Measurements from ENCODE around the gene LRRC4C. TPM values are rescaled to one million over a fixed set of nuclear protein-coding genes. Genes with fewer than 3 reads are reported as not detected.
"Not testable (repeated sequence)": the region's sequence is repeated elsewhere in the genome, so short reads cannot be mapped to it uniquely, and the experiment has no call there.

LRRC4C gene
- total RNA-seq, 1 donor from 2014 or later: 1.5 TPM

DNA sequence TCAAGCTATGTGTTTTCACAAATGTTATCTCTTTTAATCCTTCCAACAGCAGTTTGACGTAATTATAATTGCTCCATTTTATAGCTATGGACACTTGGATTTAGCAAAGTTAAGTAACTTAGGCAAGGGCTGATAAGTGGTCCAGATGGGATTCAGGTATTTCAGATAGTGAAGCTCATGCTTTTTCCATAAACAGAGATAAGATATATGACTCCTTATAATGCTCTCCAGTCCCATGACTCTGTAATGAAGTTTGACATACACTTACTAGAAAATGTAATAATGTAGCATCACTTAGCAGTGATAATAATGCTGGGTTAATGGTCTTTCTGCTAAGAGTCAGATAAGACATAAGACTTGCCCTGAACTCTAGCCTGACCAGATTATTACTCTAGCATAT is 892.1 kb downstream of the LRRC4C start:
- no peak overlapping the region for H3K4me3 ChIP-seq (ENCODE audit: low read depth, low read length)
- no peaks in the 10 kb centered on the region for H3K27me3 ChIP-seq (ENCODE audit: control insufficient read depth, insufficient read depth, low read length)
- TF ChIP-seq, protein P1, sequence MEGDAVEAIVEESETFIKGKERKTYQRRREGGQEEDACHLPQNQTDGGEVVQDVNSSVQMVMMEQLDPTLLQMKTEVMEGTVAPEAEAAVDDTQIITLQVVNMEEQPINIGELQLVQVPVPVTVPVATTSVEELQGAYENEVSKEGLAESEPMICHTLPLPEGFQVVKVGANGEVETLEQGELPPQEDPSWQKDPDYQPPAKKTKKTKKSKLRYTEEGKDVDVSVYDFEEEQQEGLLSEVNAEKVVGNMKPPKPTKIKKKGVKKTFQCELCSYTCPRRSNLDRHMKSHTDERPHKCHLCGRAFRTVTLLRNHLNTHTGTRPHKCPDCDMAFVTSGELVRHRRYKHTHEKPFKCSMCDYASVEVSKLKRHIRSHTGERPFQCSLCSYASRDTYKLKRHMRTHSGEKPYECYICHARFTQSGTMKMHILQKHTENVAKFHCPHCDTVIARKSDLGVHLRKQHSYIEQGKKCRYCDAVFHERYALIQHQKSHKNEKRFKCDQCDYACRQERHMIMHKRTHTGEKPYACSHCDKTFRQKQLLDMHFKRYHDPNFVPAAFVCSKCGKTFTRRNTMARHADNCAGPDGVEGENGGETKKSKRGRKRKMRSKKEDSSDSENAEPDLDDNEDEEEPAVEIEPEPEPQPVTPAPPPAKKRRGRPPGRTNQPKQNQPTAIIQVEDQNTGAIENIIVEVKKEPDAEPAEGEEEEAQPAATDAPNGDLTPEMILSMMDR (IDR thresholded peaks at IDR 0.05; ENCODE audit: insufficient read depth, low read length, poor library complexity, severe bottlenecking): no peak
- no peaks in the 10 kb centered on the region for H3K36me3 ChIP-seq (ENCODE audit: control insufficient read depth, insufficient read depth, low read length)
- DNase-seq (ENCODE audit: low read depth): no peak

DNA sequence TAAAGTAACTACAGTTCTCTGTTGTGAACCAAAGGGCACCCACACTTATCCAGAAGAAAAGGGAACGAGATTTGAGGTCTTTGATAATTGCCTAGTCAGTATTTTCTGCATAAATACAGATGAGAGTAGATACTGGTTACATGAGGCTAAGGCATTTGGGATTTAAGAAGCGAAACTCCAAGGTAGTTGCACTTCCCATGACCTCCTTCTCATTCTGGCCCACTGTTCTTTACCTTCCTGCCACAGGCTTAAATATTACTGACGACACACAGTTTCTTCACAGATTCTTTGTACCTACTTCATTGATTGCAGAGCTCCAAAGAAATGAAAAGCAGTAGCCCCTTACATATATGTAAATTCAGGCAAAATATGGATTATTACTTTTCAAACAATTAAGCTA is 915.3 kb downstream of the LRRC4C start:
- TF ChIP-seq, protein P1 (IDR thresholded peaks at IDR 0.05; ENCODE audit: insufficient read depth, low read length, poor library complexity, severe bottlenecking): no peak
- DNase-seq (ENCODE audit: low read depth): no peak
- Histone ChIP-seq H3K36me3 (ENCODE audit: control insufficient read depth, insufficient read depth, low read length) (no peaks in the 10 kb centered on the region), H3K27me3 (ENCODE audit: control insufficient read depth, insufficient read depth, low read length) (no peaks in the 10 kb centered on the region), H3K4me3 (ENCODE audit: low read depth, low read length) (no peak overlapping the region)

DNA sequence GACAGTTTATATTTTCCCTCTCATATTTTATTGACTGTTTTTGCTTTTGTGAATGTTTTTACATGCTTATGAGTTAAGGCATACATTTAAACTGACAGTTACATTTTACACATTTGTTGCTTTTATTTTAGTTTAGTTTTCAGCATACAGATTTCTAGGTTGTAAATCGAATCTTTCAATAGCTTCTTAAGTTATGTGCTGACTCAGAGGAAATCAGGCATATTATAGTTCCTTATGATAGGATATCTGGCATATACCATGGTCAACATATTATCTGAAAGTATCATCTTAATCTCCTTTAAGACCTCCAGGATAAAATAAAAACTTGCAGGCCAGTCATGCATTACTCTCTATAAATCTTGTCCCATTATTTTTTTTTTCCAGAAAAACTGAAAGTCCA is 916.6 kb downstream of the LRRC4C start:
- no peaks in the 10 kb centered on the region for H3K27me3 ChIP-seq (ENCODE audit: control insufficient read depth, insufficient read depth, low read length)
- TF ChIP-seq, protein P1 (IDR thresholded peaks at IDR 0.05; ENCODE audit: insufficient read depth, low read length, poor library complexity, severe bottlenecking): no peak
- no peak overlapping the region for H3K4me3 ChIP-seq (ENCODE audit: low read depth, low read length)
- no peak for DNase-seq (ENCODE audit: low read depth)
- H3K36me3 ChIP-seq (ENCODE audit: control insufficient read depth, insufficient read depth, low read length): no peaks in the 10 kb centered on the region

DNA sequence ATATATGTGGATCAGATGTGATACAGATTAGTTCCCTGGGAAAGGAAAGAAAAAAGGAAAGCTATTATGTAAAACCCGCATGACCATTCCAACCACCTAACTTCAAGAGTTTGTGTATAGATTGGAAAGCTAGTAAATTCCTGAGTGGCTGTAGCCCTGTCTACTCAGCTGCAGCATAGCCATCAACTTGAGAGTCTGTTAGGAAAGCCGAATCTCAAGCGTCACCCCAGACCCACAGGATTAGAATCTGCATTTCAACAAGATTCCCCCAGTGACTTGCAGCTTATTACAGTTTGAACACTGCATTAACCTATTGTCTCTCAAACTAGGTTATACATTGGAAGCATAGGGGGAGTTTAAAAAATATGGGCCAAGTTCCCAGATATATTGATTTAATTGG is 921.7 kb downstream of the LRRC4C start:
- Histone ChIP-seq H3K4me3 (ENCODE audit: low read depth, low read length) (no peak overlapping the region), H3K27me3 (ENCODE audit: control insufficient read depth, insufficient read depth, low read length) (no peaks in the 10 kb centered on the region), H3K36me3 (ENCODE audit: control insufficient read depth, insufficient read depth, low read length) (no peaks in the 10 kb centered on the region)
- TF ChIP-seq, protein P1 (IDR thresholded peaks at IDR 0.05; ENCODE audit: insufficient read depth, low read length, poor library complexity, severe bottlenecking): no peak
- no peak for DNase-seq (ENCODE audit: low read depth)

DNA sequence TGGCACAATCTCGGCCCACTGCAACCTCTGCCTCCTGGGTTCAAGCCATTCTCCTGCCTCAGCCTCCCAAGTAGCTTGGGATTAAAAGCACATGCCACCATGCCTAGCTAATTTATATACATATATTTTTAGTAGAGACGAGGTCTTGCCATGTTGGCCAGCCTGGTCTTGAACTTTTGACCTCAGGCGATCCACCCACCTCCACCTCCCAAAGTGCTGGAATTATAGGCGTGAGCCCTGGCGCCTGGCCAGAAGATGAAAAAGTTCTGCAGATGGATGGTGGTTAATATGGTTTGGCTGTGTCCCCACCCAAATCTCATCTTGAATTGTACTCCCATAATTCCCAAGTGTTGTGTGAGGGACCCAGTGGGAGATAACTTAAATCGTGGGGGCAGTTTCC is 937.4 kb downstream of the LRRC4C start:
- H3K27me3 ChIP-seq (ENCODE audit: control insufficient read depth, insufficient read depth, low read length); H3K4me3 ChIP-seq (ENCODE audit: low read depth, low read length); DNase-seq (ENCODE audit: low read depth); H3K36me3 ChIP-seq (ENCODE audit: control insufficient read depth, insufficient read depth, low read length): not testable (repeated sequence)

DNA sequence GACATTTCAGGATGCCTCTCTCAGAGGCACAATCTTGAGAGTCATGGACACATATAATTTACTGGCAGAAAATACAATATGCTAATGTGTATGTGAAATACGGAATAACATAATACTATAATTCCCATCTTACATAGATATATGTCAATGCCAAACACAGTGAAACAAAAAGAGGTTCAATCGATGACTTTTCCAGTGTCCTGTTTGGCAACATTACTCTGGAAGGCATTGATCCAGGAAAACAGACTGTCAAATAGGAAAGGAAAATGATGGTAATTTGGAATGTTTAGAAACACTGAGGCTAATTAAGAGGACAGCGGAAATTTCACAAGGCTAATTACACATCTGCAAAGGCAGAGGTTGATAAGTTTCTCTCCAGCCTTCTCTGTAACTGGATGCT is 942.3 kb downstream of the LRRC4C start:
- TF ChIP-seq, protein P1 (IDR thresholded peaks at IDR 0.05; ENCODE audit: insufficient read depth, low read length, poor library complexity, severe bottlenecking): no peak
- Histone ChIP-seq H3K4me3 (ENCODE audit: low read depth, low read length) (no peak overlapping the region), H3K36me3 (ENCODE audit: control insufficient read depth, insufficient read depth, low read length) (no peaks in the 10 kb centered on the region), H3K27me3 (ENCODE audit: control insufficient read depth, insufficient read depth, low read length) (no peaks in the 10 kb centered on the region)
- no peak for DNase-seq (ENCODE audit: low read depth)

All from kidney epithelial cell (primary cell).